GM23248 (cell line): ENCODE results near the gene SPRR2F. TPM values are rescaled to one million over a fixed set of nuclear protein-coding genes. Genes with fewer than 3 reads are reported as not detected.
A peak's percentile ranks its signal among the peaks of the same experiment; 100 is the strongest.
"Not testable (repeated sequence)": the region's sequence is repeated elsewhere in the genome, so short reads cannot be mapped to it uniquely, and the experiment has no call there.

Source experiments
- DNase-seq: peaks from one replicate; pipeline ENCODE4 v3.0.0-alpha.2; 2015
- H2AFZ ChIP-seq: fragments of 200-600 bp; sonication (generic); 2 replicates; pipeline ENCODE4 v1.6.1; 2016; ENCODE audit warnings: antibody characterized with exemption
- H3F3A ChIP-seq: fragments of 200-600 bp; sonication (generic); 2 replicates; pipeline ENCODE4 v1.6.1; 2016; ENCODE audit warnings: mild to moderate bottlenecking, antibody characterized with exemption, mixed run types; ENCODE audit not compliant: insufficient read depth
- H3K27ac ChIP-seq: fragments of 200-600 bp; sonication (generic); 2 replicates; pipeline ENCODE4 v1.5.1; 2016; ENCODE audit warnings: mild to moderate bottlenecking
- H3K27me3 ChIP-seq: fragments of 200-600 bp; sonication (generic); replicated peaks from 2 replicates; pipeline ENCODE4 v1.6.1; 2016; ENCODE audit warnings: mild to moderate bottlenecking; ENCODE audit not compliant: insufficient read depth
- H3K36me3 ChIP-seq: fragments of 200-600 bp; sonication (generic); 2 replicates; pipeline ENCODE4 v1.6.1; 2016; ENCODE audit warnings: low read depth, mild to moderate bottlenecking
- H3K4me1 ChIP-seq: fragments of 200-600 bp; sonication (generic); 2 replicates; pipeline ENCODE4 v1.6.1; 2016; ENCODE audit warnings: mild to moderate bottlenecking; ENCODE audit not compliant: insufficient read depth
- H3K4me2 ChIP-seq: fragments of 200-600 bp; sonication (generic); one replicate; pipeline ENCODE4 v1.6.1; 2016; ENCODE audit warnings: mild to moderate bottlenecking; ENCODE audit not compliant: unreplicated experiment
- H3K4me3 ChIP-seq: fragments of 200-600 bp; sonication (generic); 2 replicates; pipeline ENCODE4 v1.5.1; 2016; ENCODE audit warnings: mild to moderate bottlenecking
- H3K79me2 ChIP-seq: fragments of 200-600 bp; sonication (generic); 2 replicates; pipeline ENCODE4 v1.6.1; 2016; ENCODE audit warnings: mild to moderate bottlenecking; ENCODE audit not compliant: insufficient read depth
- H3K9ac ChIP-seq: fragments of 200-600 bp; sonication (generic); 2 replicates; pipeline ENCODE4 v1.6.1; 2016; ENCODE audit warnings: mild to moderate bottlenecking
- H3K9me2 ChIP-seq: fragments of 200-600 bp; sonication (generic); 2 replicates; pipeline ENCODE4 v1.6.1; 2016; ENCODE audit warnings: mixed run types, mild to moderate bottlenecking, moderate library complexity; ENCODE audit not compliant: insufficient read depth
- H3K9me3 ChIP-seq: fragments of 200-600 bp; sonication (generic); one replicate; pipeline ENCODE4 v1.6.1; 2017; ENCODE audit warnings: low read depth
- H4K20me1 ChIP-seq: fragments of 200-600 bp; sonication (generic); 2 replicates; pipeline ENCODE4 v1.6.0; 2016; ENCODE audit not compliant: insufficient read depth
- EZH2 ChIP-seq: fragments of 200-600 bp; sonication (generic); IDR thresholded peaks from 2 replicates; pipeline ENCODE4 v1.6.1; 2018; ENCODE audit warnings: antibody characterized with exemption, mild to moderate bottlenecking; ENCODE audit not compliant: insufficient read depth, poor library complexity, severe bottlenecking
- EZH2phosphoT487 ChIP-seq: fragments of 200-600 bp; sonication (generic); IDR thresholded peaks from 2 replicates; pipeline ENCODE4 v1.6.1; 2018; ENCODE audit warnings: antibody characterized with exemption, moderate library complexity, mild to moderate bottlenecking, low read depth; ENCODE audit not compliant: insufficient read depth
- WGBS, 2 experiments: methylation state at CpG; one replicate each; pipeline ENCODE4 v1.1.6; 2015 to 2017; ENCODE audit warnings: low lambda C conversion rate in 2 of 2, low coverage in 1 of 2; ENCODE audit errors: missing lambda C conversion rate in 2 of 2; 5-methylcytosine and 5-hydroxymethylcytosine counted together
- in situ Hi-C: fragments of 300-500 bp; cut with MboI; formaldehyde crosslinking; loops from 2 replicates; pipeline ENCODE4 v1.15.0; 2020
- polyA plus RNA-seq: library from polyadenylated mRNA; unstranded; fragments of >200 nt; fragmentation: Nextera tagmentation; extraction: Ambion mirVana; gene quantifications from 2 replicates; pipeline ENCODE4 v1.2.1, GENCODE V29; 2016
- total RNA-seq: library from RNA; depleted of rRNA; stranded (reverse); fragments of >200 nt; shearing (Covaris generic); gene quantifications from 2 replicates; pipeline ENCODE4 v1.2.3, GENCODE V29; 2014

SPRR2F gene
- total and polyA plus RNA-seq, 2 experiments from 2014 or later: not detected

DNA sequence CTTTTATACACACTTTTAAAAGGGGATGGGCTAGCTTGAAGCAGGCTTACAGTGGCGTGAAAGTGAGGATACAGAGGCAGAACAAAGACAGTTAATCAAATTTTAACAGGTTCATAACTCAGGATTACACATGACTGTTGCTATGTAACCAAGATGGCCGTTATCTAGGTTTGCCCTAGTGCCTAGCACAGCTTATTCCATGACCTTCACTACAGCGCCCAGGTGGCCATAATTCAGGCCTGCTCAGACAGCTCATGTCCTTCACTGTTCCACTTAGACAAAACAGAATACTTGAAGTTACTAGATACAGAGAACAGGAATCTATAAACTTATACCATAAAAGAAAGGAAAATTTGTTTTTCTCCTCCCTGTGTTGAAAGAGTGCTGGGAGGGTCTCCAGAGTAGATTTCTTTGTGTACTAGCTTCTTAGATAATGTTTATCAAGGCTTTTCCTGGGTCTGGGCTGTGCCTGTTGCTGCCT lies 6.2 kb upstream of the SPRR2F start:
- Histone ChIP-seq H3K4me2 (no peak overlapping the region), H3K9me2 (no peaks in the 10 kb centered on the region), H3K4me3 (no peak overlapping the region), H3K27ac (no peak overlapping the region), H3K36me3 (no peaks in the 10 kb centered on the region), H3F3A (no peaks in the 10 kb centered on the region), H3K79me2 (no peaks in the 10 kb centered on the region), H4K20me1 (no peaks in the 10 kb centered on the region), H3K27me3 (0 out of 2 replicates have a peak, but pooled peaks cover 4% of the 10 kb centered on the region), H3K9me3 (no peaks in the 10 kb centered on the region), H3K4me1 (no peaks in the 10 kb centered on the region), H2AFZ (no peak overlapping the region), H3K9ac (no peak overlapping the region)
- no peak for DNase-seq
- no peak for TF ChIP-seq EZH2
- TF ChIP-seq EZH2phosphoT487: no peak
- in situ Hi-C loops: no loop called here
- 3 to 12% methylated on average over 3 of the region's 3 CpGs for WGBS, 2 experiments

DNA sequence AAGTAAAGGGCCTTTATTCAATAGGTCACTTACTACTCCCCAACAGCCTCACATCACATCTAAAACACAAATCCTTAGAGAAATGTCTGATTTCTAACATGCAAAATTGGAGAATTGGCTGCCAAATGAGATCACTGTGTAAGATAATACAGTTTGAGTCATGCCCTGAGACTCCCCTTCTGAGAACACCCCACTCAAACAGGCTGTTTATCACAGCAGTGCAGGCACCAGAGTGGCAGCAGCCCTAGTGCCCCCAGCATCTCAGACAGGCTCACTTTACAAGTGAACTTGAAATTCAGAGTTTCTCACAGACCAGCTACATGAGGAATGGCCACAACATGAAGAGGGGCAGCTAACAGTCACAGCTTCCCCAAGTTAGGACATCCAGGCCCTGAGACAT lies 1.9 kb upstream of the SPRR2F start:
- H3K9ac ChIP-seq, H3K4me1 ChIP-seq, H3K4me3 ChIP-seq, H2AFZ ChIP-seq, DNase-seq, in situ Hi-C loops, H3K79me2 ChIP-seq, H4K20me1 ChIP-seq, H3K4me2 ChIP-seq, H3F3A ChIP-seq, H3K9me3 ChIP-seq, H3K27me3 ChIP-seq, H3K9me2 ChIP-seq, H3K27ac ChIP-seq, H3K36me3 ChIP-seq: not testable (repeated sequence)

DNA sequence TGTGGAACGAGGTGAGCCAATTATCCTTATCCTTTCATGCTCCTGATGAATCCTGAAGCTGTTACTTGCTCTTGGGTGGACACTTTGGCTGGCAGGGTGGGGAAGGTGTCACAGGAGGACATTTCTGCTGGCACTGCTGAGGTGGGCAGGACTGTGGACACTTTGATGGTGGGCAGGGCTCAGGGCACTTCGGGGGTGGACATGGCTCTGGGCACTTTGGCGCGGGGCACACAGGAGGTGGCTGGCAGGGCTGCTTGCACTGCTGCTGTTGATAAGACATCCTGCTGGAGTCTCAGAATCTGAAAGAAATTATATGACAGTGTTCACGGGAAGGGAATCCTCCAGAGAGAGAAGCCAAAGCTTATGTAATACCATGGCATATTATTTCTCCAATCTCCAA lies 862 bp downstream of the SPRR2F start:
- H3K4me3 ChIP-seq, H3K9me2 ChIP-seq, H3K27me3 ChIP-seq, H3K4me2 ChIP-seq, H3K27ac ChIP-seq, H3K79me2 ChIP-seq, H2AFZ ChIP-seq, H3K36me3 ChIP-seq, DNase-seq, in situ Hi-C loops, H3K9ac ChIP-seq, H3F3A ChIP-seq, H3K4me1 ChIP-seq, H4K20me1 ChIP-seq, H3K9me3 ChIP-seq: not testable (repeated sequence)
- 15 to 35% methylated on average over 5 of the region's 5 CpGs for WGBS, 2 experiments

- H3K4me2 ChIP-seq: no peak overlapping the region
- no peaks in the 10 kb centered on the region; the same call in 1 of the 2 replicates for H3K27me3 ChIP-seq
- H3K4me3 ChIP-seq: no peak overlapping the region
- no peaks in the 10 kb centered on the region for H3K9me2 ChIP-seq
- no peaks in the 10 kb centered on the region for H4K20me1 ChIP-seq
- DNase-seq: peak; percentile 73
- WGBS, 2 experiments: 27 to 33% methylated on average over 5 of the region's 5 CpGs
- no peaks in the 10 kb centered on the region for H3K9me3 ChIP-seq
- no peak overlapping the region for H2AFZ ChIP-seq
- no peaks in the 10 kb centered on the region for H3K79me2 ChIP-seq
- H3K9ac ChIP-seq: no peak overlapping the region
- no peaks in the 10 kb centered on the region for H3K36me3 ChIP-seq
- in situ Hi-C loops: no loop called here
- TF ChIP-seq EZH2 (no peak), EZH2phosphoT487 (no peak)
- H3K4me1 ChIP-seq: 0 out of 2 replicates have a peak, but pooled peaks cover 12% of the 10 kb centered on the region
- no peak overlapping the region for H3K27ac ChIP-seq
- no peaks in the 10 kb centered on the region for H3F3A ChIP-seq
Observed at GRCh38 chr1:153100245-153100644, 13.1 kb downstream of the SPRR2F start.

DNA sequence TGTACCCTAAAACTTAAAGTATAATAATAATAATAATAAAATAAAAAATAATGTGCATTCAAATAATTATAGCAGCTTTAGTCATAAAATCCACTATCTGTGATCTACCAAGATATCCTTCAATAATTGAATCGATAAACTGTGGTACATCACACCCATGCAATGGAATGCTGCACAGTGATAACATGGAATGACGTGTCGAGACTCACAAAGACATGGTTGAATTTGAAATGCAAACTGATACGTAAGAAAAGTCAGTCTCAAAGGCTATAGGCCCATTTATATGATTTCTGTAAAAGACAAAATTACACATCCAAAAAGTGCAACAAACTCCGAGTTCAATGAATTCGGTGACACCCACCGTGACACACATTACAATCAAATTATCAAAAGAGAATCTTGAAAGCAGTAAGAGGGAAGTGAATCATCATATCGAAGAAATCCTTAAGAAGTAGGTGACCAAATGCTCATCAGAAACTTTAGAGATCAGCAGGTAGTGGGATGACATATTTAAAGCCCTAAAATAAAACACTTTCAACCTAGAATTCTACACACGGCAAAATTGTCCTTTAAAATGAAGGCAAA lies 13.8 kb downstream of the SPRR2F start:
- H3K36me3 ChIP-seq: no peaks in the 10 kb centered on the region
- TF ChIP-seq EZH2: no peak
- no peaks in the 10 kb centered on the region; the same call in 1 of the 2 replicates for H3K27me3 ChIP-seq
- no peaks in the 10 kb centered on the region for H3K79me2 ChIP-seq
- no peak overlapping the region for H3K4me2 ChIP-seq
- H3K9me2 ChIP-seq: no peaks in the 10 kb centered on the region
- H3K9me3 ChIP-seq: no peaks in the 10 kb centered on the region
- 0 out of 2 replicates have a peak, but pooled peaks cover 12% of the 10 kb centered on the region for H3K4me1 ChIP-seq
- no peak overlapping the region for H3K4me3 ChIP-seq
- H3K9ac ChIP-seq: no peak overlapping the region
- no peak for DNase-seq
- H2AFZ ChIP-seq: no peak overlapping the region
- H3K27ac ChIP-seq: no peak overlapping the region
- WGBS, 2 experiments: 28 to 39% methylated on average over 9 of the region's 9 CpGs
- no peaks in the 10 kb centered on the region for H3F3A ChIP-seq
- in situ Hi-C loops: no loop called here
- H4K20me1 ChIP-seq: no peaks in the 10 kb centered on the region
